Osteocyte (in vitro differentiated cells): ENCODE measurements around the gene DTWD2. TPM values are rescaled to one million over a fixed set of nuclear protein-coding genes. Genes with fewer than 3 reads are reported as not detected.
"Not testable (repeated sequence)": the region's sequence is repeated elsewhere in the genome, so short reads cannot be mapped to it uniquely, and the experiment has no call there.

ENCODE experiments used
- DNase-seq: peaks from one replicate; pipeline ENCODE4 v3.0.0; 2021; ENCODE audit warnings: mixed read lengths; ENCODE audit not compliant: unreplicated experiment; ENCODE audit errors: extremely low spot score
- H3K27ac Mint-ChIP-seq: one replicate; pipeline ENCODE4 v1.8.0; 2021; ENCODE audit warnings: mild to moderate bottlenecking, mixed read lengths; ENCODE audit not compliant: unreplicated experiment
- H3K27me3 Mint-ChIP-seq: one replicate; pipeline ENCODE4 v1.8.0; 2021; ENCODE audit warnings: mixed read lengths; ENCODE audit not compliant: unreplicated experiment
- H3K36me3 Mint-ChIP-seq: one replicate; pipeline ENCODE4 v1.8.0; 2021; ENCODE audit warnings: mixed read lengths; ENCODE audit not compliant: unreplicated experiment
- H3K4me1 Mint-ChIP-seq: one replicate; pipeline ENCODE4 v1.8.0; 2021; ENCODE audit warnings: mixed read lengths; ENCODE audit not compliant: unreplicated experiment
- H3K4me3 Mint-ChIP-seq: one replicate; pipeline ENCODE4 v1.8.0; 2021; ENCODE audit warnings: mild to moderate bottlenecking, moderate library complexity, mixed read lengths; ENCODE audit not compliant: unreplicated experiment
- H3K9me3 Mint-ChIP-seq: one replicate; pipeline ENCODE4 v1.8.0; 2021; ENCODE audit warnings: mixed read lengths; ENCODE audit not compliant: unreplicated experiment
- total RNA-seq: library from RNA; stranded (reverse); gene quantifications from 2 replicates; pipeline ENCODE4 v1.2.1, GENCODE V29; 2021
- TF ChIP-seq, protein P1 (sequence below): fragments of 200-600 bp; sonication (generic); IDR thresholded peaks from 2 replicates; pipeline ENCODE4 v1.5.0; 2021; ENCODE audit warnings: antibody characterized with exemption, mild to moderate bottlenecking, moderate library complexity

Gene DTWD2
- total RNA-seq, 1 donor from 2014 or later = 5.8 TPM

DNA sequence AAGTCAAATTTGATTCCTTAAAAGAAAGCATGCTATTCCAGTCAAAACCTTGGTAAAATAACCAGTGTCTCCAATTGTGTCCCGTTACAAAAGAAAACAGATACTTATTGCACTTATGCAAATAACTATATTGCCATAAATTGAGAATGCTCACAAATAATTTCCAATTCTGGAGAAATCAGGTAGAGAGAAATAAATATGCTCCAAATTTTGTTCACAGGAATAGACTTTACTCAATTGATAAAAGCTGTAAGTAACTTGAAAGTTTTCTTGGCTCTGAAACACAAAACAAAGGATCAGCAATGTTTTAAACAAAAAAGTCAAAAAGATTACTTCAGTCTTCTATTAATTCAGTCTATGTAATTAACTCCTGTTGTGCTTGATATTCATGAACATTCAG, 7.8 kb upstream of the DTWD2 start:
- Mint-ChIP-seq H3K27ac (no peak overlapping the region), H3K4me3 (no peak overlapping the region), H3K4me1 (no peaks in the 10 kb centered on the region), H3K36me3 (peaks cover 2% of the 10 kb centered on the region), H3K27me3 (peaks cover 7% of the 10 kb centered on the region), H3K9me3 (peaks cover 29% of the 10 kb centered on the region)
- no peak for DNase-seq
- TF ChIP-seq, protein P1, sequence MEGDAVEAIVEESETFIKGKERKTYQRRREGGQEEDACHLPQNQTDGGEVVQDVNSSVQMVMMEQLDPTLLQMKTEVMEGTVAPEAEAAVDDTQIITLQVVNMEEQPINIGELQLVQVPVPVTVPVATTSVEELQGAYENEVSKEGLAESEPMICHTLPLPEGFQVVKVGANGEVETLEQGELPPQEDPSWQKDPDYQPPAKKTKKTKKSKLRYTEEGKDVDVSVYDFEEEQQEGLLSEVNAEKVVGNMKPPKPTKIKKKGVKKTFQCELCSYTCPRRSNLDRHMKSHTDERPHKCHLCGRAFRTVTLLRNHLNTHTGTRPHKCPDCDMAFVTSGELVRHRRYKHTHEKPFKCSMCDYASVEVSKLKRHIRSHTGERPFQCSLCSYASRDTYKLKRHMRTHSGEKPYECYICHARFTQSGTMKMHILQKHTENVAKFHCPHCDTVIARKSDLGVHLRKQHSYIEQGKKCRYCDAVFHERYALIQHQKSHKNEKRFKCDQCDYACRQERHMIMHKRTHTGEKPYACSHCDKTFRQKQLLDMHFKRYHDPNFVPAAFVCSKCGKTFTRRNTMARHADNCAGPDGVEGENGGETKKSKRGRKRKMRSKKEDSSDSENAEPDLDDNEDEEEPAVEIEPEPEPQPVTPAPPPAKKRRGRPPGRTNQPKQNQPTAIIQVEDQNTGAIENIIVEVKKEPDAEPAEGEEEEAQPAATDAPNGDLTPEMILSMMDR = no peak

DNA sequence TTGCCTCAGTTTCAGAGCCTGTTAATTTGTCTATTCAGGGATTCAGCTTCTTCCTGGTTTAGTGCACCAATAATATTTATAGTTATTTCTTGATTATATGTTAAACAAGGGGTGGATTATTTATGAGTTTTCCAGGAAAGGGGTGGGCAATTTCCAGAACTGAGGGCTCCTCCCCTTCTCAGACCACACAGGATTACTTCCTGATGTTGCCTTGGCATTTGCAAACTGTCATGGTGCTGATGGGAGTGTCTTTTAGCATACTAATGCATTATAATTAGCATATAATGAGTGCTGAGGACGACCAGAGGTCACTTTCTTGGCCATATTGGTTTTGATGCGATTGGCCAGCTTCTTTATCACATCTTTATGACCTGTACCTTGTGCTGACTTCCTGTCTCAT, 6.2 kb upstream of the DTWD2 start:
- H3K36me3 Mint-ChIP-seq = peaks cover 2% of the 10 kb centered on the region
- H3K9me3 Mint-ChIP-seq = peaks cover 16% of the 10 kb centered on the region
- TF ChIP-seq, protein P1 = no peak
- no peak overlapping the region for H3K4me3 Mint-ChIP-seq
- peaks cover 7% of the 10 kb centered on the region for H3K27me3 Mint-ChIP-seq
- no peak for DNase-seq
- H3K27ac Mint-ChIP-seq = no peak overlapping the region
- no peaks in the 10 kb centered on the region for H3K4me1 Mint-ChIP-seq

DNA sequence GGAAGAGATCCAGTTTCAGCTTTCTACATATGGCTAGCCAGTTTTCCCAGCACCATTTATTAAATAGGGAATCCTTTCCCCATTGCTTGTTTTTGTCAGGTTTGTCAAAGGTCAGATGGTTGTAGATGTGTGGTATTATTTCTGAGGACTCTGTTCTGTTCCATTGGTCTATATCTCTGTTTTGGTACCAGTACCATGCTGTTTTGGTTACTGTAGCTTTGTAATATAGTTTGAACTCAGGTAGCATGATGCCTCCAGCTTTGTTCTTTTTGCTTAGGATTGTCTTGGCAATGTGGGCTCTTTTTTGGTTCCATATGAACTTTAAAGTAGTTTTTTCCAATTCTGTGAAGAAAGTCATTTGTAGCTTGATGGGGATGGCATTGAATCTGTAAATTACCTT, 4.8 kb upstream of the DTWD2 start:
- H3K4me1 Mint-ChIP-seq, H3K36me3 Mint-ChIP-seq, DNase-seq, H3K27me3 Mint-ChIP-seq, H3K27ac Mint-ChIP-seq, H3K4me3 Mint-ChIP-seq: not testable (repeated sequence)
- H3K9me3 Mint-ChIP-seq = peaks cover 16% of the 10 kb centered on the region

DNA sequence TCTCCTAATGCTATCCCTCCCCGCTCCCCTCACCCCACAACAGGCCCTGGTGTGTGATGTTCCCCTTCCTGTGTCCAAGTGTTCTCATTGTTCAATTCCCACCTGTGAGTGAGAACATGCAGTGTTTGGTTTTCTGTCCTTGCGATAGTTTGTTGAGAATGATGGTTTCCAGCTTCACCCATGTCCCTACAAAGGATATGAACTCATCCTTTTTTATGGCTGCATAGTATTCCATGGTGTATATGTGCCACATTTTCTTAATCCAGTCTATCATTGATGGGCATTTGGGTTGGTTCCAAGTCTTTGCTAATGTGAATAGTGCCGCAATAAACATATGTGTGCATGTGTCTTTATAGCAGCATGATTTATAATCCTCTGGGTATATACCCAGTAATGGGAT, 3.7 kb upstream of the DTWD2 start:
- not testable (repeated sequence) for H3K36me3 Mint-ChIP-seq, H3K27ac Mint-ChIP-seq, DNase-seq, H3K27me3 Mint-ChIP-seq, H3K4me3 Mint-ChIP-seq, H3K4me1 Mint-ChIP-seq
- peaks cover 11% of the 10 kb centered on the region for H3K9me3 Mint-ChIP-seq

DNA sequence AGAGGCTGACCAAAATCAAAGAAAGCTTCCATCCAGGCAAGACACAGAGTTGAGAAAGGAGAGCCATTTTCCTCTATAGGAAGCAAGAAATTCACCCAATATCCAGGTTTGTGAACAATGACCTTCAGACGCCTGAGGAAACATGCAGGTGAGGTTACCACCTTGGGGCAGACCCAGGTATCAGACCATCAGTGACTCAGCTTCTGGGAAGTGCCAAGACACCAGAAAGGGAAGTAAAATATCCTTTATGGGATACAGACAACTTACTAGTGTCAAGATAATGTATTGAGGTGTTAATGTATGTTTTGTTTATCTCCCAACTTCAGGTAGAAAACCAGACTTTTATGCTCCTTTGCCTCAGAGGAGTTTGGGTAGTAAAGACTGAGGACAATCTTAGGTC, 2.2 kb upstream of the DTWD2 start:
- Mint-ChIP-seq H3K4me3 (no peak overlapping the region), H3K4me1 (peaks cover 11% of the 10 kb centered on the region), H3K9me3 (peaks cover 1% of the 10 kb centered on the region), H3K27me3 (no peaks in the 10 kb centered on the region), H3K36me3 (no peaks in the 10 kb centered on the region), H3K27ac (no peak overlapping the region)
- DNase-seq = no peak
- TF ChIP-seq, protein P1 = no peak

DNA sequence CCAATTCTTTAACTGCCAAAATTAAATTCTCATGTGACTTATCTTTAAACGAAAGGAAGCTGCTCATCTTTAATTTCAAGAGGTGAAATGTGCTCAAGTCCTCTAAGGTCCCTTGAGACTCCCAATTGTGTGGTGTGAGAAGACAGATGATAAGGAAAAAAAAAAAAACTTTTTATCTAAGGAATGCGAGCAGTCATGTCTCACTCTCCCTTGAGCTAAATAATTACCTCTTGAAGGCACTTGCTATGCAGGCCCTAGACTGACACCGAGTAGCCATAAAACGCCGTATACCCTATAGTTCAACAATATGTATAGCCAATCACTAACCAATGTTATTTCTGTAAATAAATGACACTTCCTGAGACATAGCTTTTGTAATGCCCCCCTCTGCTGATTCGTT, 1.5 kb upstream of the DTWD2 start:
- H3K27ac Mint-ChIP-seq = no peak overlapping the region
- H3K4me3 Mint-ChIP-seq = no peak overlapping the region
- no peaks in the 10 kb centered on the region for H3K9me3 Mint-ChIP-seq
- no peaks in the 10 kb centered on the region for H3K27me3 Mint-ChIP-seq
- H3K36me3 Mint-ChIP-seq = no peaks in the 10 kb centered on the region
- H3K4me1 Mint-ChIP-seq = peaks cover 15% of the 10 kb centered on the region
- TF ChIP-seq, protein P1 = no peak
- no peak for DNase-seq
